GM19324 (cell line): ENCODE measurements around the gene CALY.
"Not testable (repeated sequence)": the region's sequence is repeated elsewhere in the genome, so short reads cannot be mapped to it uniquely, and the experiment has no call there.

Experiments used
- ATAC-seq: cut with Tn5 transposase; IDR thresholded peaks from one replicate; pipeline ENCODE4 v1.9.1; 2021; ENCODE audit warnings: mild to moderate bottlenecking, moderate library complexity; ENCODE audit not compliant: unreplicated experiment, low FRiP score

CALY gene, protein sequence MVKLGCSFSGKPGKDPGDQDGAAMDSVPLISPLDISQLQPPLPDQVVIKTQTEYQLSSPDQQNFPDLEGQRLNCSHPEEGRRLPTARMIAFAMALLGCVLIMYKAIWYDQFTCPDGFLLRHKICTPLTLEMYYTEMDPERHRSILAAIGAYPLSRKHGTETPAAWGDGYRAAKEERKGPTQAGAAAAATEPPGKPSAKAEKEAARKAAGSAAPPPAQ

DNA sequence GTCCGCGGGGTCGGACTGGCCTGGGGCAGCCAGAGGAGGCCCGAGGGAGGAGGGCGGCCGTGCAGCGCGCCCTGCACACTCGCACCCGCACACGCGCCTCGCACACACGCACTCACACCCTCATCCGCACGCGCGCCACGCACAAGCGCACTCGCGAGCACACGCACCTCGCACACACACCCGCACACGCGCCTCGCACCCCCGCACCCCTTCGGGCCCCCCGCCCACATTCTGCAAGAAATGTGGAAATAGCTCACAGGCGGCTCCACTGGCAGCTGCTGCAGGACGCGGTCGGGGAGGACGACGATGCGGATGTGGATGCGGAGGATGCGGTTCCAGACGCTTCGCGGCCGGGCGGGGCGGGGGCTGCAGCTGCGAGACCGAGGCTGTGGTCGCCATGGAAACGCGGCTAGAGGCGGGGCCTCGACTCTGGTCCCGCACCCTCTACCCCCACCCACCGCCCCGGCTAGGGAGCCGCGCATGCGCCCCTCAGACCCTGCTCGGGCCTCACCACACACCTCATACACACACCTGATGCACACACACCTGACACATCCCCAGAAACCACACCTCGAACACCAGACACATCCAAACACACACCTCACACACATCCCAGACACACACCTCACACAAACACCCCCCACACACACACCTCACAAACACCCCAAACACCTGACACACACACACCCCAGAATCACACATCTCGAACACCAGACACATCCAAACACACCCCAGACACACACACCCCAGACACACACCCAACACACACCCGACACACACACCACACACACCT is at the start of gene CALY:
TSS of gene CALY (minus strand) at position 320 of the 793 bp plus-strand sequence. CDS start 7,907 bp downstream, outside the sequence.
- ATAC-seq = no peak

DNA sequence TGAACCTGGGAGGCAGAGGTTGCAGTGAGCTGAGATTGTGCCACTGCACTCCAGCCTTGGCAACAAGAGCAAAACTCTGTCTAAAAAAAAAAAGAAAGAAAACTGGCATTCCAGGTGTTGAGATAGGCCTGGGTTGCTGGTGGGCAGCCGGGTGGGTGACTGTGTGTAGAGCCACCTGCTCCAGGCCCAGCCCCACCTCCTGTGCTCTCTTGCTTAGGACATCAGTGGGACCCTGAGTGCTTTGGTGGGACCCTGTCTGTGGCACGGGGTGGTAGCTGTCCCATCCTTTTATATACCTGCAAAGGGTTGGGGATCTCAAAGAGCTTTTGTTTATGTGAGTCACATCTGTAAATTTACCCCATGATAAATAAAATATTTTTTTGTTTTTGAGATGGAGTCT is 48.5 kb upstream of the CALY start:
- no peak for ATAC-seq

DNA sequence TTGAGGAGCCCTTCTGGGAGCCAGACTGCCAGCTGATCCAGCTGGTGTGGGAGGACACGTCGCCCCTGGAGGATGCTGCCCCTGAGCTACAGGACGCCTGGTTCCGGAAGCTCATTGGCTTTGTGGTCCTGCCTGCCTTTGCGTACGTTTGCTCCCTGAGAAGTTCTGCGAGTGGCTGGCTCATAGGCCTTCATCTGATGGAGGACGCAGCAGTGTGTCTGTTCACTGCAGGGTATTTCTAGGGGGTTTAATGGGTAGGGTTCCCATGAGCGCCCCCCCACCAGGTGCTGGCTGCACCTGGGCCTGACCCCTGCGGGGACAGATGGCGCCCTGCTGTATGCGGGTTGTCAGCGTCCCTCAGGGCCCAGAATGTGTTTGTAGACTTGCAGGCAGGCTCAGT is 47.4 kb upstream of the CALY start:
- no peak for ATAC-seq

DNA sequence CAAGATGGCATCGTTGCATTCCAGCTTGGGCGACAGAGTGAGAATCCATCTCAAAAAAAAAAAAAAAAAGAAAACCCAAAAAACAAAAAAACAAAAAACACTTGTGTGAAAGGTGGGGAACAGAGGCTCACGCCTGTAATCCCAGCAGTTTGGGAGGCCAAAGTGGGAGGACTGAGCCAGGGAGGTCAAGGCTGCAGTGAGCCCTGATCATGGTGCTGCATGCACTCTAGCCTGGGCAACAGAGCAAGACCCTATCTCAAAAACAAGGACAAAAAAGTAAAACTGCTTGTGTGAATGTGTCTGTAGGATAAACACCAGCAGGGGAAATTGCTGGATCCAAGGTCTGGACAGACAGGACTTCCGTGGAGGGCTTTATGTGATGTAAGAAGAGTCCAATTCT is 46.9 kb upstream of the CALY start:
- no peak for ATAC-seq

DNA sequence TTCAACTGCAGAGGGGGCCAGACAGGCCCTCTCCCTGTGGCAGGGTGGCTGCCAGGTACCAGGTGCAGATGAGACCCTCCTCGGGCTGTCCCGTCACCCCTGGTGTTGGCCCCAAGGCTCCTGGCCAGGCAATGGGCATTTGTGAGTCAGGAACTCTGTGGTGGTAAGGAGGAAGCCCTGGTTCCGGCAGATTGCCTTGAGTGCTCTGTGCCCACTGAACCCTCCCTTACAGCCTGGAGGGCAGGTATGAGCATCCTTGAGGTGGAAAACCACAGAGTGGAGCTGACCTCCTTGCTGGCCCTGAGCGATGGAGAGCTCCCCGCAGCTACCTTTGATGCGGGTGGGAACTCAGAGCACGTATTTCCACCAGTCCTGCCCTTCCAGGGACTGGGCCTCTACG is 44.3 kb upstream of the CALY start:
- no peak for ATAC-seq

DNA sequence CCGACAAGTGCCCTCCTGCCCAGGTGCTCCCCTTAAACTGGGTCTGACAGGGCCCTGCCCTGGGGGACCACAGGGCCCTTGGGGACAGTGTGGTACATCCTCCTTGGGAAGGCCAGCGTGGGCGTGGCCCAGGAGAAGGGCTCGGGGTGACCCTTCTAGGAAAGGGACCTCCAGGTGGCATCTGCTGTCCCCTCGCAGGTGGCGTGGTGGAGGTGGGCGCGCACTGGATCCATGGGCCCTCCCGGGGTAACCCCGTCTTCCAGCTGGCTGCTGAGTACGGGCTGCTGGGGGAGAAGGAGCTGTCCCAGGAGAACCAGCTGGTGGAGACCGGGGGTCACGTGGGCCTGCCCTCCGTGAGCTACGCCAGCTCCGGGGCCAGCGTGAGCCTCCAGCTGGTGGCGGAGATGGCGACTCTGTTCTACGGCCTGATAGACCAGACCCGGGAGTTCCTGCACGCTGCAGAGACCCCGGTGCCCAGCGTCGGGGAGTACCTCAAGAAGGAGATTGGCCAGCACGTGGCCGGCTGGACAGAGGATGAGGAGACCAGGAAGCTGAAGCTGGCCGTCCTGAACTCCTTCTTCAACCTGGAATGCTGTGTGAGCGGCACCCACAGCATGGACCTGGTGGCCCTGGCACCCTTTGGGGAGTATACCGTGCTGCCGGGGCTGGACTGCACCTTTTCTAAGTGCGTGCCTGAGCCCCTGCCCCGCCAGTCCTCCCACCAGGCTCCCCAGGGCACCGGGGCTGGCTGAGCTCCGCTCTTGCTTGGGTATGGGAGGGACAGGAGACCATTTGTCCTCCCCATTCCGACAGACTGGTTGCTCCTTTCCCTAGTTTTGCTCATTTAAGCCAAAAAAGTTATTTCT is 43.3 kb upstream of the CALY start:
- no peak for ATAC-seq

DNA sequence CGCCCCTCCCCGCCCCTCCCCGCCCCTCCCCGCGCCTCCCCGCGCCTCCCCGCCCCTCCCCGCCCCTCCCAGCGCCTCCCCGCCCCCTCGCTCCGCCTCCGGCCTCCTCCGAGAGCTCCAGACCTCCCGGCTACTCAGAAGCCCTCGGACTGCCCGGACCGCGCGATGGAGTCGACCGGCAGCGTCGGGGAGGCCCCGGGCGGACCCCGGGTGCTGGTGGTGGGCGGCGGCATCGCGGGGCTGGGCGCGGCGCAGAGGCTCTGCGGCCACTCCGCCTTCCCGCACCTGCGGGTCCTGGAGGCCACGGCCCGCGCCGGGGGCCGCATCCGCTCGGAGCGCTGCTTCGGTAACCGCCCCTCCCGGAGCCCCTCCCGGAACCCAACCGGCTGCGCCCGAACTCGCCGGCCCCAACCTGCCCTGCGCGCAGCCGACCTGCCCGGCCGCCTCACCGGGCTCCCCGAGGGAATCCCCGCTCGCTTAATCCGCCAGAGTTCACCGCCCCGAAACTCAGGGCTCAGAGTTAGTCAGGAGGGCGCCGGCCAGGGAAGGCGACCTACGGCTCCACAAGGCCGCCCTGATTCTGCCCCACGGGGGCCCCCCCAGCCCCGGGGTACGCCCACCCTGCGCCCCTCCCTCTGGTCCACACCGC is 42.6 kb upstream of the CALY start, which contains the start of gene PAOX:
TSS of gene PAOX (plus strand) at position 111 of the 649 bp plus-strand sequence. CDS start at position 166, 55 bp downstream.
- peak; percentile 59 for ATAC-seq

DNA sequence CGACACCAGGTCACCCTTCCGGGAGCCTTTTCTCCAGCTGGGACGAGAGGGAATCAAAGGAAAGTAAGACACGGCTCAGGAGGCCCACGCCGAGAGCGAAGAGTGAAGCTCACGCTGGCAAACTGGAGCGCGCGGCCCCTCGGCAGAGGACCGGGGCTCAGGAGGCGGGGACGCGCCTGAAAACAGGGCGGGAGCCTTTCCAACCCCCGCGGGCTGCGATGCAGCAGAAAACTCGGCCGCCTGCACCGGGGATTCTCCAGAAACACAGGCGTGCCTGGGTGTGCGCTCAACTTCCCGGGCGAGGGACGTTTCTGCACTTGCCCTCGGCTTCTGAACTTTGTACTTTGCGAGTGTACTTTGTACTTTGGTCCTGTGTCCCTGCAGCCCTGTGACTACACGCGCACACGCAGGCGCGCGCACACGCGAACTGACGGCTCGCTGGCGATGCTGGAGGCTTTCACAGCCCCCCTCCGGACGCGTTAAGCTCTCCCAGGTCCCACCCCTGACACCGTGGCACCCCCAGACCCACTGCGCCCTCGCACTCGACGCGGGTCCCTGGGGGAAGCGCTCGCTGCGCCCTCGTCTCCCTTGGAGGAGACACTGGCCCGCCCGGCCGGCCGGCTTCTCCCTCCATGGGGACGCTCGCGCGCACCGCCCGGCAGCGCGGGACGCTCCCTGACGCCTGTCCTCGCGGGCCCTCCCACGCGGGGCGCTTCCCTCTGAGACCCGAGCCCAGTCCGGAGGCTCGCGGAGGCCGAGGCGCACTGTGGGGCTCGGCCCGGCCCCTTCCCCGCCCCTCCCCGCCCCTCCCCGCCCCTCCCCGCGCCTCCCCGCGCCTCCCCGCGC is 41.8 kb upstream of the CALY start:
- ATAC-seq = peak; percentile 60

DNA sequence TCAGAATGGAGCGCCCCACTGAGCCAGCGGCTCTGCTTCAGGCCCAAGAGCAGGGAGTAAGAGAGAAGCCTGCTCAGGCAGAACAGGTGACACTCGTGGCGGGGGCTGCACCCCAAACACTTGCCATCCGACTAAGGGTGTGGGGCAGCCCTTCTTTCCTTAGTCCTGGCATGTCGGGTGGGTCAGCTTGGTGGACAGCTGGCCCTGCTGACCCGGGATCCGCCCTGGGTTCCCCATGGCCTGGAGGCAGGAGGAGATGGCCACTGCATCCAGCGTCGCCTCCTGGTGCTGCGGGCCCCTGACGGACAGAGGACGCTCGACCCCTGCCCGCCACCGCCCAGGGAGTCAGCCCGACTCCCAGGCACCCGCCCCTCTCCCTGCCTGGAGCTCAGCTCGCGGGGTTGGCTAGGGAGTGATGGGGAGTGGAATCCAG is 41.1 kb upstream of the CALY start:
- ATAC-seq = no peak

DNA sequence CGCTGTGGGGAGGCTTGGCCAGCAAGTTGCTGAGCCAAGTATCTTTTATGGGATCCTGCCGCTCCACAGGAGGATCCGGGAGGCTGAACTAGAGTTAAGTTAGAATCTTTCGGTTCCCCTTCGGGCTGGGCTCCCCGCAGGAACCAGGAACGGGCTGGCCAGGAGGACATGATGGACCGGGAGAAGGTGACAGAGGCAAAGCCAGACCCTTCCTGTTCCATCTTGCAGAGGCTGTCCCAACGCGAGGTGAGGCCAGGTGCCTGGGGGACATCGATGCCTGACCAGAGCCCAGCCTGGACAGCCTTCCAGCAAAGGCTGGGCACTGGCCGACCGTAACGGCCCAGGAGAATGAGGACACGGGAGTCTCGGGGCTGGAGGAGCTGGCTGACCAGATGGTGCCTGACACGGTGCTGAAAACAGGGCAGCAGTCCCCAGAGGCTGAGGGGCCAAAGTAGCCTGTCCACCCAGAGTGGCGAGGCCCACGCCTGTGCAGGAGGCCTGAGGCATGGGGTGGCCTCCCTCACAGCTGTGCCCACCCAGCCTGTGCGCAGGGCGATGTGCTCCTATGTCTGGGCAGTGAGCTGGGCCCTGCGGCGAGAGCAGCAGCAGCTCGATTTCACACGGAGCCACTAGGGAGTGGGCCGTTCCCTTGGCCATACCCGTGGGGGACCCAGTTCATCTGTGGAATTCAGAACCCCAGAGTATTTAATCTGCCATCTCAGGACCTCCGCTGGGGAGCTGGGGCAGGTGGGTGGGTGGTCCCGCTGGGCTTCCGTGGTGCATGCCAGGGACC is 40.5 kb upstream of the CALY start:
- no peak for ATAC-seq

DNA sequence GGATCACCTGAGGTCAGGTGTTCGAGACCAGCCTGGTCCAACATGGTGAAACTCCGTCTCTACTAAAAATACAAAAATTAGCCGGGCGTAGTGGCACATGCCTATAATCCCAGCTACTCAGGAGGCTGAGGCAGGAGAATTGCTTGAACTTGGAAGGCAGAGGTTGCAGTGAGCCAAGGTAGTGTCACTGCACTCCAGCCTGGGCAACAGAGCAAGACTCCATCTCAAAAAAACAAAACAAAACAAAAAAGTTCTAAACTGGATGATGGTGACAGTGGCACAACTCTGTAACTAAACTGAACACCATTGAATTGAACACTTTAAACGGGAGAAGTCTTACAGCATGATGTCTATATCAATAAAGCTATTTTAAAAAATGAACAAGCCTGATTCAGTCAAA is 39.5 kb upstream of the CALY start:
- not testable (repeated sequence) for ATAC-seq

DNA sequence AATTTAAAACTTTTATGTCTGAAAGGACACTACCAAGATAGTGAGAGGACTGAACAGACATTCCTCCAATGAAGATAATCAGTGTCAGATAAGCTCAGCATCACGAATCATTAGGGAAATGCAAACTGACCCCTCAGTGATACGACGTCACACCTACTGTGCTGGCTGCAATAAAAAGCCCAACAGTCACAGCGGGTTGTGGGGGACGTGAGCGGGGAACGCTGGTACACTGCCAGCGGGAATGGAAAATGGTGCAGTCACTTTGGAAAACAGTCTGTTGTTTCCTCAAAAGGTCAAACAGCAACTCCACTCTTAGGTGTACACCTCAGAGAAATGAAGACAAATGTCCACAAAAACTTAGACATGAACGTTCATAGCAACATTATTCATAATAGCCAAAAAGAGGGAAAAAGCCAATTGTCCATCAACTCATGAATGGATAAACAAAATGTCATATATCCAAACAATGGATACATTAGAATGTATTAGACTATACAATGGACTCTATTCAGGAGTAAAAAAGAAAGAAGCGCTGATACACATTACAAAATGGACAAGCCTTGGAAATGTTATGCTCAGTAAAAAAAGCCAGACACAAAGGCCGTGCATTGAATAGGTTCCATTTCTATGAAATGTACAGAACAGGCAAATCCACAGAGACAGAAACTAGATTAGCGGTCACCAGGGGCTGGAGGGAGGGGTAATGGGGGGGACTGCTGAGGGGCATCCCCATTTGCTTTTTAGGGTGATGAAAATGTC is 38.8 kb upstream of the CALY start:
- no peak for ATAC-seq

DNA sequence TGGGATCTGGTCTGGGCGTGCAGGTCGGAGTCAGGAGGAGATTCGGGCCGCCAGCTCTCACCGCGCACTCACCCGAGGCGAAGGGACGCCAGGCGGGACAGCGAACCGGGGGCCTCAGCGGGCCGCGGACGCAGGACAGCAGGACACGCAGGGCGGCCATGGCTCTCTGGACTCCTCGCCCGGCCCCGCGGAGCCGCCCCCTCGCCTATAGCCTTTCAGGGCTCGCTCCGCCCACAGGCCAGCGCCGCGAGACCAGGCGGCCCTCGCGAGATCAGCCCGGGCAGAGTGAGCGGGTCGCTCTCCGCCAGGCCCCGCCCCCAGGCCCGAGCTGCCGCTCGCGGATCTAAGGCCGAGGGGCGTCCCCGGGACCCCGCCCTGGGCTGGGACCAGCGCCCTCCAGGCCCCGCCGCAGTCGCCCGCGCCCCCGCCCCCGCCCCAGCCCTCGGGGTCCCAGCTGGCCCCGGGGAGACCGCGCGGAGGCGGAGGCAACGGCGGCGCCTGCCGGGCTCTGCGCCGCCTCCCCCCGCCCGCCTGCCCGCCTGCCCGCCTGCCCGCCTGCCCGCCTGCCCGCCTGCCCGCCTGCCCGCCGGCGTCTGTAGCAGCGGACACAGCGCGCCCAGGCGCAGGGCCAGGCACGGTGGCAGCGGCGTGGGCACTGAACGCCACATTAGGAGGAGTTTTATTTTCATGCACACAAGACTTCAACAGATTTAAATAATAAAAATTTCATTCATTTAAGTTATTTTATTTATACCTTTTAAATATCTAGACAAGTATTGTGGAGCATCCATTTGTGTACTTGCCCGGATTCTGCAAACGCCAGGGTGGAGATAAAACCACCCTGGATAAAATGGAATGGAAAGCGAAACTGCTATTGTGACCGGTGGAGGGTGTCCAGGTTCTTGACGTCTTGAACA is 36.7 kb upstream of the CALY start, which contains the start of gene ECHS1:
TSS of gene ECHS1 (minus strand) at position 181 of the 917 bp plus-strand sequence. CDS start at position 160, 21 bp downstream.
- ATAC-seq = peak; percentile 95

DNA sequence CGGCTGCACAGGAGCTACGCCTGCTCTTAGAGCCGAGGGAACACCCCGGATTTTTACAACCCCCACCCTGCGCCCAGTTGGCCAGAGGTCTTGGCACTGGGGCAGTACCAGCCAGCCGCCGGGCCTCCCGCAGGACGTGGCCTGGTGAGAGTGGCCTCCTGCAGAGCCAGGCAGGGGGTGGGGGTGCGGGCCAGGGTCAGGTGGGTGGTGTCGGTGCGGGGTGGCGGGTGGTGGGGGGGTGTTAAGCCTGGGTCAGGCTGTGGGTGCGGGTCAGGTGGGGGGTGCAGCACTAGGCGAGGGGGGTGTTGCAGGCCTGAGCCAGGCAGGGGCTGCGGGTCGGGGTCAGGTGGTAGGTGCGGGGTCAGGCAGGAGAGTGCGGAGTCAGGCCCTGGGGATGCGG is 35.8 kb upstream of the CALY start:
- no peak for ATAC-seq

DNA sequence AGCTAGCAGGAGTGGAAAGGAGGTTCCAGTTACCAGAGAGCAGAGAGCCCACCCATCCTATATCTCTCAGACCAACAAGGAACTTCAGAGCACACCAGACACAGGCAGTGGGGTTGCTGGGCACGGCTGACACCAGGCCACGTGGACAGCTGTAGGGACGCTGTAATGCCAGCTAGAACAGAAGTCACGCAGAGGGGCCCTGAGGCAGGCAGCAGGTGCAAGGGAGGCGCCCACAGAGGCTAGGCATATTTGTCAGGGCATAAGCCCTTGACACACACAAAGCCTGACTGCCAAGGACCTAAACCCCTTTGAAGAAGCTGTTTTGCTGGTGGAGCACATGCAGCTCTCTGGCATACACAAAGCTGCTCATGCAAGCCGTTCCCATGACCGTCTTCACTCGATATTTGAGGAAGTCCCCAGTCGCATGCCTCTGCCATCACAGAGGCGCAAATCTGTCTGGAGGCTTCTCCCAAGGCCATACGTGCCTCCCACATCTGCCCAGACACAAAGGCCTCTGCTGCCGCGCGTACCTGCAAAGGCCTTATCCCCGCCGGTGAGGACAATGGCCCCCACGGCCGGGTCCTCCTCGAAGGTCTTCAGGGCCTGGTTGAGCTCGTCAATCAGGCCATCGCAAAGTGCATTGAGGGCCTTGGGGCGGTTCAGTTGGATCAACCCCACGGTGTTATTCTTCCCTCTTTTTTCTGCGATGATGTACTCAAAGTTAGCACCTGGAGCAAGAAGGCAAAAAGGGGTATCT is 33.5 kb upstream of the CALY start:
- no peak for ATAC-seq

DNA sequence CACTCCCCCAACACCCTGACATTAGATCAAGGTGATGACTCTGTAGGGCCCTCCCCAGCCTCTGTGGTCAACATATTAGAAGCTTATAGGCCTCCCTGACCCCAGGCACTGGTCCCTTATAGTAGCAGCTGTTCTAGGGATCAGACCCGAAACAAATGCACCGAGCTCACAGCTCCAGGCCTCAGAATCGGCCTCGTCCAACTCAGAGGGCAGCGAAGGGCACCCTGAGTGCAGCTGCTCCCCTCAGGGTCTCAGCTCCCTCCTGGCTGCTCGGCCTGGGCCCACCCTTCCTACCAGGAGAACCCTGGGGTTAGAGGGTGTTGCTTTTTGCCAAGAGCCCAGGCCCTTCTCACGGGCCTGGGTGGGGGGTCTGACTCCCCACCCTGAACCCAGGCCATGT is 31.5 kb upstream of the CALY start:
- no peak for ATAC-seq
